HG02970 (cell line): ENCODE results near the gene CMIP.
"Not testable (repeated sequence)": the region's sequence is repeated elsewhere in the genome, so short reads cannot be mapped to it uniquely, and the experiment has no call there.

Source experiments
- ATAC-seq: cut with Tn5 transposase; IDR thresholded peaks from one replicate; pipeline ENCODE4 v1.9.1; 2021; ENCODE audit warnings: mild to moderate bottlenecking, moderate library complexity, moderate number of reproducible peaks; ENCODE audit not compliant: unreplicated experiment, low FRiP score

The CMIP gene

DNA sequence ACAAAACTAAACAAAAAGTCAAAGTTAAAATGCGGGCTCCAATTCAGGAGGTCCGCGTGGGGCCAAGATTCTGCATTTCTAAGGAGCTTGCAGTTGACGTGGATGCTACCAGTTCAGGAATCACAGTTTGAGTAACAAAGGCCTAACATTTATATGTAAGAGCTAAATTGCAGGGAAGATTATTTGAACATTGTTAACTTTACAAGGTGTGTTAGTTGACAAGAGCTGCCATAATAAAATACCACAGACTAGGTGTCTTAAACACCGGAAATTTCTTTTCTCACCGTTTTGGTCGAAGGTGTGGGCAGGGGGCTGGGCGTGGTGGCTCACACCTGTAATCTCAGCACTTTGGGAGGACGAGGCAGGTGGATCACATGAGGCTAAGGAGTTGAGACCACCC, 24.8 kb upstream of the CMIP start:
- ATAC-seq: no peak

DNA sequence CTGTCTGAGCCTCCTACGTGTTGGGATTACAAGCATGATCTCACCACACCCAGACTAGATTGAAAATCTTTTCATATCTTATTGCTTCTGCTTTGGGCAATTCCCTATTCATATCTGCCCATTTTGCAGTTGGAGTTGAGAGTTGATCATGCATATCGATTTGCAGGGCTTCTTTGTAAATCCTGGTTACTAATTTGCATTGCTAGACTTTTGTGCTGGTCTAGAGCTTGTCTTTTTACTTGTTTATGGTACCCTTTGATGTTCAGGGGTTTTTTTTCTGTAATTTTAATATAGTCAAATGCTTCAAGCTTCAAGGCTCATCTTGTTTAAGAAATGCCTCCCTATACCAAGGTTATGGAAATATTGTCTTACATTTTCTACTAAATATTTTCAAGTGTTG, 23.5 kb upstream of the CMIP start:
- ATAC-seq: no peak

DNA sequence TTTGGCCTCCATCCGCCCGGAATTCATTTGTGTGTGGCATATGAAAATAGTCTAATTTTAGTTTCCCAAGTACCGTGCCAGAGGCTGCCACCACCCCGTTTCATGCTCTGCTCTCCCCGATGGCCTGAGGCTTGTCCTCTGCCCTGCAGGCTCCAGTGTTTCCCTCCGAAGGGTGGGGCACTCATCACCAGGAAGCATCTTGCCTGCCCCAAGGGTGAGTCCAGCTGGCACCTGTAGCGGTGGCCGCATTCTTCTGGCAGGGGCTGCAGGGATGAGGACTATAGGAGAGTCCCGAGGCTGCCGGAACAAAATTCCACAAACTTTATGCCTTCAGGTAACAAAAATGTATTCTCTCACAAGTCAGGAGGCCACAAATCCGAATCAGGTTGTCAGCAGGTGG, 23.1 kb upstream of the CMIP start:
- ATAC-seq: no peak

DNA sequence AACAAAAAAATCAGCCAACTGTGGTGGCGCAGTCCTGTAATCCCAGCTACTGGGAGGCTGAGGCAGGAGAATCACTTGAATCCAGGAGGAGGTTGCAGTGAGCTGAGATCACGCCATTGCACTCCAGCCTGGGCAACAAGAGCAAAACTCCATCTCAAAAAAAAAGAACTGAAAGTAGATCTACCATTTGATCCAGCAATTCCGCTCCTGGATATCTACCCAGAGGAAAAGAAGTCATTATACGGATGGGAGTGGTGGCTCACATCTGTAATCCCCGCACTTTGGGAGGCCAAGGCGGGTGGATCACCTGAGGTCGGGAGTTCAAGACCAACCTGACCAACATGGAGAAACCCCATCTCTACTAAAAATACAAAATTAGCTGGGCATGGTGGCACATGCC, 22.5 kb upstream of the CMIP start:
- not testable (repeated sequence) for ATAC-seq

DNA sequence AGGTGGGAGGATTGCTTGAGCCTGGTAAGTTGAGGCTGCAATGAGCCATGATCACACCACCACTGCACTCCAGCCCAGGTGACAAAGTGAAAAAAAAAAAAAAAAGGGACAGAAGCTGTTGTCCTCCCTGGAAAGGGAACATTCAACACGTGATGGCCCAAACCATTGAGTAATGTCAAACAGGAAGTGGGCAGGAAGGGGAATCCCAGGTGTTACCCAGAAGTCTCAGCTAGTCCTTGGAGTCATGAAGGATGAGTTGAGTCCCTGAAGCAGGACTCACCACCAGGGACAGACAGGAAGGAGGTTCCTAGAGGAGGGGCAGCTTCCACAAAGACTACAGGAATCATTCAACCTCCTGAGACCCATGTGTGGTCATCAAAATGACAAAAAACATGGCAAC, 19.8 kb upstream of the CMIP start:
- no peak for ATAC-seq

DNA sequence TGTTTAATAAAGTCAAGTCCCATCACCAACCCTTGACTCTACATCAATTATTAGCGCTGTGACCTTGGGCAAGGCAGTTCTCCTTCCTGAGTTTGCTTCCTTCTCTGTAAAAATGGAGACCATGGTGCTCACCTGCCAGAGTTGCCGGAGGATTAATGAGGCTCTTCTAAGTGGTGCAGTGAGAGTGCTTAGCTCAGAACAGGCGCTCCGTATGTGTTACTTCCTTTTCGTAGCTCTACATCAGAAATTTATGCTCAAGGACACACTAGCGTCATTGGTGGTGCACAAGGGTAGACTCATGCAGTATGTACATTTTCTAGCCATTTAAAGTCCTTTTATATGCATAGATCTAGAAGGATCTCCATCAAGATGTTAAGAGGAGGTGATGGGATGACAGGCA, 17.4 kb upstream of the CMIP start:
- no peak for ATAC-seq

DNA sequence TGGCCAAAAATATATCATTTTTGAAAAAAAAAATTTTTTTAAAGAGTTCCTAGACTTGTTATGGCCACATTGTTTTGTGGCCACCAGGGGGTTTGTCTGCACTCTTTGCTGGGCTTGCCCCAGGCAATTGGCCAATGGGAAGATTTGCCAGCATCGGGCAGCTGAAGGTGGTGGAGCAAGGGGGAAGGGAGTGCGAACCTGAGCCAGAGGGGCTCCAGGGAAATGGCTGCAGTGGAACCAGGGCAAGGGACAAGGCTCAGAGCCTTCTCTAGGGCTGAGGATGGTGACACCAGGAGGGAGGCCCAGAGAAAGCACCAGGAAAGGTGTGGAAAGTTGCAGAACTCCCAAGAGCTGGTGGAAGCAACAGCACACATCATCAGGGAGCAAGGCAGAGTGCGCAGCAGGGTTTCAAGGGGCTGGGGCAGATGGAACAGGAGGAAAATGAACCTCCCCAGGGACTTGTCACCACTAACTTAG, 15.5 kb upstream of the CMIP start:
- ATAC-seq: no peak

DNA sequence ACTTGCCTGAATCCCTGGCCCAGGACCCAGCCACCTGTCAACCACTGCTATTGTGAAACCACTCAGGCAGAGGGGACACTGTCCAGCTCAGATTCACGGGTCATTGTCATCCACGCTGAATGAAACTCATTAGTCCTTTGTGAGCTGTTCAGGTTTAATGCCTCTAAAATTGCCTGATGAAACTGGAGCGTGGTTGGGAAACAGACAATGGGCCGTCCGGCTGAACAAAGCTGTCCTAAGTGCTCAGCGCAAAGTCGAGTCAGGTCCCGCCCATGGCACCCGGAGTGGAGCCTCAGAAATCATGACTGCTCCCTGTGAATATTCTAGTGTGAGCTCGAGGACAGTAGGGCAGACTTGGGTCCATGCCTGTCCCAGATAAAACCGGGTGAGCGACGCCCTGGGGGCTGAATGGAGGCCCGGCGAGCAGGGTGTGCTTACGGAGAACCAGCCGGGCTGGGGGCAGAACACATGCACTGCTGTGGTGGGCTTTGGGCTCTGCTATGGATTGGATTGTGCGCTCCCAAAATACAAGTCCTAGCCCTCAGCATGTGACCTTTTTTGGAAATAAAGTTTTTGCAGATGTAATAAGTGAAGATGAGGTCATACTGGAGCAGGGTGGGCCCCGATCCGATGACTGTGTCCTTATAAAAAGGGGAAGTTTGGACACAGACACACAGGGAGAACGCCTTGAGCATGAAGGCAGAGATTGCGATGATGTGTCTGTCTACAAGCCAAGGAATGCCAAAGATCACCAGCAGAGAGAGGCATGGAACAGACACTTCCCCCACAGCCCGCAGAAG, 12.9 kb upstream of the CMIP start:
- no peak for ATAC-seq

DNA sequence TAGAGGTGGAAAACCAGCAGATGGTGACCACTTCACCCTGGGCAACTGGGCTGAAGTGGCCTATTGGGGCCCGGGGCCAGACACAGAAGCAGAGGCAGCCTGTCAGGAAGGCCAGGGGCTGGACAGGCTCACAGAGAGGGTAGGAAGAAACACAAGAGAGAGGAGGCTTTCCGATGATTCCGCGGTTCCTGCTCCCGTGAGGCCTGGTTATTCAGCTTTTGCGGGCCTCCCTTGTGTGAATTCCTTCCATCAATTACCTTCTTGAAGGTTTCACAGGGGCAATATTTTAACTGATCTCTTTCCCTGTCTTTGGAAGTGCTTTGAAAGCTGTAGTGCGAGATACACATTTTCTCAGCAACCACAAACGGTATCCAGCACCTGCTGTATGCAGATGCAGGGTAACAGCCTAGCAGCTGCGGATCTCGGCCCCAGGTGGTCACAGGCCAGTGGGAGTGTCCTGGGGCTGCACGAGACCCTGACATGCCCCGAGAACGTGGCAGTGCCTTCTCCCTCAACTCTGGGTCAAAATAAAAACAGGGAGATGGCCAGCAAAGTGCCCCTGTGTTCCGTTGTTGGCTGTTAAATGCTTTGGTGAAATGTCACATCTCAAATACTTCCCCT, 11.6 kb upstream of the CMIP start:
- ATAC-seq: no peak

DNA sequence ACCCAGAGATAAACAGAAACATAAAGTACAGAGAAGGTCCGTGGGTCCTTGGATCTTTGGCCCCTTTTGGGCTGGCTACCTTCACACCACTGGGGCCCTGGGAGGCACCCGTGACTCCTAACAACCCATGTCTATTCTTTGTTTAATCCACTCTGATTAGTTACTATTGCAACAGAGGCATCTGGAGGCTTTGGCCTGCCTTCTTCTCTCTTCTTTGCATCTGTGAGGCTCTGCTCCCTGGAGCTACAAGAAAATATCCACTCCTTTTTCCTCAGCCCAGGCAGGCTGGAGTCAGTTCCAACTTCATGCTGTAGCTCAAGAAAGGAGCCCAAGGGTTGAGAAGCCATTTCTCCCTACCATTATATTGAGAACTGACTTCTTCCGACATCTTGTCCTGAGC, 9.5 kb upstream of the CMIP start:
- no peak for ATAC-seq

DNA sequence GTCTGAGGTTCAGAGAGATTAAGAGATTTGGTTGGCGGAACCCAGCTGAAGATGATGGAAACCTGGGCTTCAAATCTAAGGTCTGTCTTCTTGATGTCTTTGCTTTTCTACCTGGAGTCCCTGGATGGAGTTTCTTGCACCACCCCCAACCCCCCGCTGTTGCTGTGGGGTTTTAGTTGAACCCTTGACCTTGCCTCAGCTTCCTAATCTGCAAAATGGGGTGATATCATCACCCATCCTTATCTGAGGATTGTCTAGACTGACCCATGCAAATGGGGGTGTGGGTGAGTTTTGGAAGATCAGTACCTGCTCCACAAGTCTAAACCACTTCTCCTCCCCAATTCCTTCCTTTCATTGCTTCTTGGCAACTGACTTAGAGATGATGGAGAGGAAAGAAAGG, 9.0 kb upstream of the CMIP start:
- no peak for ATAC-seq

DNA sequence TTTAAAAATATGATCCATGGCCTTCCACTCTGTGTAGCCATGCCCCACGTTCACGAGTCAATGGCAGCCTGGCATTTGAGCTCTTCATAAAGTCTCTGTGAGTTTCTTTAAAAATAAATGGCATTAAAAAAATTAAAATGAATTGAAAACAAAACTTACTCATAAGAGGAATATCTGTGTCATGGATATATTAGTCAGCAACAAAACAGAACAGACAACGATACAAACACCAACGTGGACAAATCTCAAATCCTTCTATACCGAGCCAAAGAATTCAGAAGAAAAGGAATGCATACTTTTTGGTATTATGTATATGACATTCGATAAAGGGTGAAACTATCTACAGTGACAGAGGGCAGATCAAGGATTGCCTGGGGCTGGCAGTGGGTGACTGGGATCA, 8.2 kb upstream of the CMIP start:
- ATAC-seq: no peak

DNA sequence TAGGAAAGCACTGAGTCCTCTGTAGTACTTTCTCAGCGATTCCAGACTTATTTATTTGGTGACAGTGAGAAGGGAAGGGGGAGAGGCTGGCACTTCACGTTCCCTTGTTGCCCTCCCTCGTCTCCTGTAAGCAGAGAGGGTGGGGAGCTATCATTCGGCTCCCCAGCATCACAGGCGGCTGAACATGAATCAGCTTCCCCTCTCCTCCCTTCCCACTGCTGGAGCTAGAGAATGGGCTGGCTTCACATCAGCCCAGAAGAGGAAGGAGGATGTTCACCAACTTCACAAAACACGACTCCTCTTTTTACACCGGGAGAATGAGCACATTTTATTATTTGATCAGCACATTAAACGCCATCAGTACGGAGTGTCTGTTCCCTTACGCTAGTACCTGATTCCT, 6.7 kb upstream of the CMIP start:
- no peak for ATAC-seq

DNA sequence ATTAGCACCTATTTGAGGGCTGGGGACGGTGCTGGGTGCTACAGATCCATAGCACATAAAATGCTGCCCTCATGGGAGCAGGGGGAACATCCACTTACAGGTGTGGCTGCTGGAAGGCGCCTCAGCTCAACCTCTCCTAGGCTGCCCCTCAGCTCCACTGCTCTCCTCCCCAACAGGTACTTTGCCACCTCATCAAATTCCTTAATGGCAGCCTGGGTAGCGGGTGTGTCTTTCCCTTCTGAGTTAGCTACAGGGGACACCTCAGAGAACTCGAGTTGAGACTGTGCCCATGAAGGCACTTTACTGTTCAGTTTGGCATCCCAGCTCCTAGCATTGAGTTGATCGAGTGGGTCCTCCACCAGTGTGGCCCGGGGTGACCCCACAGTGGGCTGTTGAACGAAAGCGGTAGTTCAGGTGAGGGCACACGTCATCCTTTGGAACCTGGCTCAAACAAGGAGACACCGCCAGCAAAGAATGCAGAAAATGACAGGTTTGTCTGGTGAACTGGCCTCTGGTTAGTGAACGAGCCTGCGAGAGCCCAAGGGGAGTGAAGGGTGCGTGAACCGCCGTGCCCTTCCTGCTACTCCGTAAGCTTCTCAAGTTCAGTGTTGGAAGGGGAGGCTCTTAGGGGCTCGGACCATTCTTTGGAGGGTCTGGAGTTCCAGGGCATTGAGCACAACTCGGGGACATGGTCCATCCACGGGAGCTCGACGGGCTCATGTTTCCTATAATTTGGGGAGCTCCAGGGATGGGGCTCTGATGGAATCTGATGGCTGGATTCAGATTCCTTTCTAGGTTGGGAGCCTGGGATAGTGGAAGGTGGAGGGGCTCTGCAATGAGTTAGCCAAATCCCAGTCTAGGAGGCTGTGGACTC, 3.5 kb upstream of the CMIP start:
- ATAC-seq: no peak

DNA sequence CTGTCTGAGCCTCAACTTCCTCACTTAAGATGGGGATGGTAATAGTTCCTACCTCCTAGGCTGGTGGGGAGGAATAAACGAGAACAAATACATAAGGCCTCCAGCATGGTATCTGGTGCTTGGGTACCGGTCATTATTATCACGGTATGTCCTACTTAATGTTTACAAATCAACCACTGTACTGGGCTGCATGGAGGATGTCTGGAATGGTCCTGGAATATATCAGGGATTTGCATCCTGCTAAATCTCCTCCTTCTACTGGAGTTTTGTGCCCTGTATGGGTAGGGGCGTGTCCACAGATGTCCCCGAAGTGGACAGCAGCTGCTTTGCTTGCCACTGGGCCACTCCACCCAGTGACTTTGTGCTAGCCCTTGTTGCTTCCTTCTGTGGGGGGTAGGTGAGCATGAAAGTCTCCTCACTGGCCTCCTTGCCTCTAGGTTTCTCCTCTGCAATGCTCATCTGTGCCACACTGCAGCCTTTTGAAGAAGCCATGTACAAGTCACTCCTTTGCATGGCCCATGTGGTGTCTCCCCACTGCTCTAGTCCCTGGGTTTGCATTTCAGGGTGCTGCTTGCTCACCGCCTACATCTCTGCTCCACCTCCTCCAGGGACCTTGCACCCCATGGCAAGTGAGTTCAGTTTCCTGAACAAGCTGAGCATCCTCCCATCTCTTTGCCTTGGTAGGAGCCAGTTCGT, 2.2 kb upstream of the CMIP start:
- no peak for ATAC-seq

DNA sequence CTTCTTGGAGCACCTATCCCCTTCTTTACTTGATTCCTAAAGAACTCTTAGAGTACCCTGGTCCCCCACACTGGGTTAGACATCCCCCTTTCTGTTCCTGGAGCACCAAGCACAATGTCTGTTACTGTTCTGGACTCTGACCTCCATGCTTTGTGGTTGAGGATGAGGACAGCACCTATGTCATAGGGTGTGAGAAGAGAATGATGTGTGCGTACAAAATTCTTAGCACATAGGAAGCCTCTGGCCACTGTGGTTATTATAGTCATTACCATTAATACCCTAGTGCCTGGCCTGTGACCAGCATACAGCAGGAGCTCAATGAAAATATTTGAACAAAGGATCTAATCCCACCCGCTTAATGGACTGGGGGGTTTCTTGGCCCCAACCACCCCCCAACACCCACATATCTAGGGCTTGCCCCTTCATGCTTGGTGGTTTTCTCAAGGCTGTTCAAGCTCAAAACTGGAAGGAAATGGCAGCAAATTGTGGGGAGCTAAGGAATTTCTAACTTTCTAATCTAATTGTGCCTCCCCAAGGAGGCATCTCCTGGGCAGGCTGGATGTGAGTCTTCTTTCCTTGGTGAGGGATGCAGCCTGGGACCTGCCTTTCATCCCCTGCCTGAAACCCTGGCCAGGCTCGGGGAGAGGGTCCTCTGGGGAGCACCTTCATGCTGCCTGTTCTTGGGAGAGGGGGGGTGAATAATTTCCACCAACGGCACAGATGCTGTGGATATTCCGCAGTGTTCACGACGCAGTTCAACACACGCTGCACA, 1.5 kb upstream of the CMIP start:
- ATAC-seq: no peak

DNA sequence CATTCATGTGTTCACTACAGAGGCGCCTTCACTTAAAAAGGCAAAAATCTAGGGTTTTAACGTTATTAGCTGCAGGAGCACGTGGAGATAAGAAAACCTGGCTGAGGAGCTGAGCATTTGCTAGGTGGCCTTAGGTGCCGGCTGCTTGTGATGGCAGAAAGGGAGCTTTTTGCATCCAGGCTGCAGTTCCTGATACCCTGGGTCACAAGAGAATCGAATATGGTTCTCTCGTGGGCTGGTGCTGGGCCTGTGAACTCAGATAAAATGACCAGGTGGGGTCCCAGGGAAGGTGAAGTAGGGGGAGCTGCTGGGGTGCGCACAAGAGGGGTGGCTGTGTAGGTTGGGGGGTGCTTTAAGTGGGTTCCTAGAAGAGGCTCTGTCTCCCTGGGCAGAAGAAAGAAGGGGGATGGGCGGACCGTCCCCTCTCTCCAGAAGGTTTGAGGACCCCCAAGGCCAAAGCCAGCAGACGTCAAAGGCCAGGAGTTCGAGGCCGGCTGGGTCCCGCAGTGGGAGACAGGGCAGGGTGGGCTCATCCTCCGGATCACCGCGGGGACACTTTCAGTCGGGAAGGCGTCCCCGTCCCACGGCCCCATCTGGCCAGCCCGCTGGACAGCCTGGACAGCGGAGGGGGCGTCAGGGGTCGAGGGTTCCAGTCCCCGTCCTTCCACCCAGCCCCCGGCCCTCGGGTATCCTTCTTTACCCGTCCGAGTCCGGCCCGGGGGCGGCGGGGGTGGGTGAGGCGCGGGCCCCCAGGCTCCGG, 740 bp upstream of the CMIP start:
- ATAC-seq: peak; percentile 4

DNA sequence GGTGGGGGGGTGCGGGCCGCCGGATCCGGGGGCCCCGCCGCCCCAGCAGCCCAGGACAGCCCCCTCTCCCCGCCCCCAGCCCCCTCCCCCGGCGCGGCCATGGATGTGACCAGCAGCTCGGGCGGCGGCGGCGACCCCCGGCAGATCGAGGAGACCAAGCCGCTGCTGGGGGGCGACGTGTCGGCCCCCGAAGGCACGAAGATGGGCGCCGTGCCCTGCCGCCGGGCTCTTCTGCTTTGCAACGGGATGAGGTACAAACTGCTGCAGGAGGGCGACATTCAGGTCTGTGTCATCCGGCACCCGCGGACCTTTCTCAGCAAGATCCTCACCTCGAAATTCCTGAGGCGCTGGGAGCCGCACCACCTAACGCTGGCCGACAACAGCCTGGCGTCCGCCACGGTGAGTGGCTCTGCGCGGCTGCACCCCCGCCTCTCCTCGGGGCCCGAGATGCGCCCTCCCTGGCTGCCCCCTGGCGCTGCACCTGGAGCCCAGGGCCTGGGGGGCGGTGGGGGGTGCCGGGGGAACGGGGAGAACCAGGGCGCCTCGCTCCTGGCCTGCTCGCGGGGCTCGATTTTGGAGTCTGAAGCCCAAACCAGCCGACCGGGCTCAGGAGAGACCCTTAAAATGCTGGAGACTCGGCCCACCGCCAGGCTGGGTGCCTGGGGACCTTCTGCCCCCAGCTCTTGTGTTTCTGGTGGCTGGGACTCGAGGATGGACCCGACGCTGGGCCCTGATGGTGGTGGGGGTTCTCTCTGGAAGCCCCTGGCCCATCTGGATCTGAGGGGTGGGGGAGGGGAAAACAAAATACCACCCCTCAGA, 744 bp downstream of the CMIP start:
- no peak for ATAC-seq
